Measurements from ENCODE around the gene MATN1. TPM values are rescaled to one million over a fixed set of nuclear protein-coding genes. Genes with fewer than 3 reads are reported as not detected.
A peak's percentile ranks its signal among the peaks of the same experiment; 100 is the strongest.

Gene MATN1
- total RNA-seq, 1 donor, result not detected

DNA sequence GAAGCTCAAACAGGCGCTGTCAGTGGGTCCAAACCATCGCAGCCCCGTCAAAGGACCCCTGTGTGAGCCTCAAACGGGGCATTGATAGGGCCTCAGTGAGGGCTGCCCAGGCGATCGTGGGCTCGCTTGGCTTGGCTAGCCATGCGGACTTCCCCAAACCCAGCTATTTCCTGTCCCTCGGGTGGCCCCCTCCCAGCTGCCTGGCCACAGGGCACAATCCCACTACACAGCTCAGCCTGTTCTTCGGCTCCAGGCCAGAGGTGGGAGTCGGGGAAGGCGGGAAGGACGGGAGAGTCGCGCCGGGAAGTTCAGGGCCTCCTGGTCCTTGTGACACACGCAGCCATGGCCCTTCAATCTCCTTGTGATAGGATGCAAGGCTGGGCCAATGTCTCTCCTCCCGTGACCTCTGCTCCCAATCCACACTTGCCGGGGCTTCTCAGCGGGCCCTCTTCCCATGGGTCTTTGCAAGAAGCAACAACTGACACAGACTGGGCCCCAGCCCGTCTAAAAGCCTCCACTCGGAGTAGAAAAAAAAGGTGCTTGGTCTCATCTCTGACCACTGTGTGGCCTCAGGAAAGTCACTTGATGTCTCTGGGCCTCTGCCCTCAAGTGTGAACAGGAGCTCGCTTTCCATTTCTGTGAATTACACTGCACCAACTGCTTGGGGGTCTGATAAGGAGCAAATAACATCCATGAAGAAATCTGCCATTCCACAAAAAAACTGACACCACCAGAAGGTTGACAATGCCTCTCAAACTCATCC, 7.1 kb upstream of the MATN1 start:
- no peak for TF ChIP-seq CTCF (IDR thresholded peaks at IDR 0.05; ENCODE audit: insufficient read depth, low read depth, low read length)

DNA sequence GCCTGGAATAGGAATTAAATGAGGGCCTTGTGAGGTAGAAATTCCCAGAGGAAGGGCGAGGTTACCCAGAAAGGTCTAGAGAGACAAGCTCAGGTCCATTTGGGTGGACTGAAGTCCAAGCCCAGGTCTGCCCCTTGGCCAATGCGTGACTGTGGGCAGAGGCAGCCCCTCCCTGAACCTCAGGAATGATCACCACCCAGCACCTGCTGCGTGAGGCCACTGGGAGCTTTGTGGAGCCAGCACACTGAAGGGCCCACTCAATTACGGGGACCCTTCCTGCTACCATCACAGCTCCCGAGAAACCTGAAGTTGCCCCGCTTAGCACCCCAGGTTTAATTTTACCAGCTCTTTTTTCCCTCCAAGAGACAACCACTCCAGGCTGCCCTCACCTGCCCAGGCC, 6.5 kb upstream of the MATN1 start:
- H3K4me3 ChIP-seq (ENCODE audit: low read depth, low read length), result no peak overlapping the region
- TF ChIP-seq CTCF (IDR thresholded peaks at IDR 0.05; ENCODE audit: insufficient read depth, low read depth, low read length), result no peak
- no peak for DNase-seq (ENCODE audit: low read depth)

More for the DNA sequence above, 7.1 kb upstream of the MATN1 start:
- DNase-seq (ENCODE audit: low read depth), result no peak
- H3K4me3 ChIP-seq (ENCODE audit: low read depth, low read length), result no peak overlapping the region

GRCh38 chr1:30728832-30729638, 5.7 kb upstream of the MATN1 start:
- no peak for TF ChIP-seq CTCF (IDR thresholded peaks at IDR 0.05; ENCODE audit: insufficient read depth, low read depth, low read length)
- no peak overlapping the region for H3K4me3 ChIP-seq (ENCODE audit: low read depth, low read length)
- DNase-seq (ENCODE audit: low read depth), result no peak

- no peak overlapping the region for H3K4me3 ChIP-seq (ENCODE audit: low read depth, low read length)
- DNase-seq (ENCODE audit: low read depth), result no peak
- TF ChIP-seq CTCF (IDR thresholded peaks at IDR 0.05; ENCODE audit: insufficient read depth, low read depth, low read length), result no peak
These were observed 5.0 kb upstream of the MATN1 start for GRCh38 chr1:30728340-30728739.

- H3K4me3 ChIP-seq (ENCODE audit: low read depth, low read length), result no peak overlapping the region
- no peak for TF ChIP-seq CTCF (IDR thresholded peaks at IDR 0.05; ENCODE audit: insufficient read depth, low read depth, low read length)
- DNase-seq (ENCODE audit: low read depth), result peak; percentile 20
These were observed 4.4 kb upstream of the MATN1 start for GRCh38 chr1:30727824-30728223.

DNA sequence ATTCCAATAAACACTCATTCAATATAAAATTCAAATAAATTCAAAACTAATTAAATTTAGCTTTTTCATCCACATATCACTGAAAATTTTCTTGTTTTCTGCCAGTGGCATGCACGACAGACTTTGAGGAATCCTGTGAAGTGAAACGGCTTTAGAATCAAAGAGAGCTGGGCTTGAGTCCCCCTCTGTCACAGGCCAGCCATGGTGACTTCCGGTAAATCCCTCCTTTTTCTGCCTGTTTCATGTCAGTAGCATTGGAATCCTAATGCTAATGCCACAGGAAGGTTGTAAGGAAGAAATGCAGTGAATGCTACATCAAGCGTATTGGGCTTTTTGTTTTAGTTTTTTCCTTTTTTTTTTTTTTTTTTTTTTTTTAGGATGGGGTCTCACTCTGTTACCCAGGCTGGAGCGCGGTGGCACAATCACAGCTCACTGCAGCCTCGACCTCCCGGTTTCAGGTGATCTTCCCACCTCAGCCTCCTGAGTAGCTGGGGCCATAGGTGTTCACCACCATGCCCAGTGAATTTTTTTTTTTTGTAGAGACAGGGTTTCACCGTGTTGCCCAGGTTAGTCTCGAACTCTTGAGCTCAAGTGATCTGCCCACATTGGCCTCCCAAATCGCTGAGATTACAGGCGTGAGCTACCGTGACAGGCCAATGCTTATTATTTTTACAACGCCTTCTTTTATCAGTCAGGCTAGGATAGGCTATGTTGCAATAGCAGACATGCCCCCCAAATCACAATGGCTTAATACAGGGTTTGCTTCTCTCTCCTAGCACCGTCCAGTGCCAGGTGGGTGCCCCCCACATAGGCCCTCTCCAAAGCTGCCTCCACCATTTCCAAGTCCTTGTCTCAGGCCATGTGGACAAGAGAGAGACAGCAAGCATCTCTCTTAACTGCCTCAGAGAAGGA, 3.6 kb upstream of the MATN1 start:
- H3K4me3 ChIP-seq (ENCODE audit: low read depth, low read length), result no peak overlapping the region
- no peak for DNase-seq (ENCODE audit: low read depth)
- no peak for TF ChIP-seq CTCF (IDR thresholded peaks at IDR 0.05; ENCODE audit: insufficient read depth, low read depth, low read length)

Measured in fibroblast of villous mesenchyme (primary cell).